HG03066 (cell line): ENCODE results near the gene SPRR2A.
"Not testable (repeated sequence)": the region's sequence is repeated elsewhere in the genome, so short reads cannot be mapped to it uniquely, and the experiment has no call there.

ENCODE experiments used
- ATAC-seq: cut with Tn5 transposase; IDR thresholded peaks from one replicate; pipeline ENCODE4 v1.9.1; 2021; ENCODE audit warnings: low read depth; ENCODE audit not compliant: unreplicated experiment

The SPRR2A gene

DNA sequence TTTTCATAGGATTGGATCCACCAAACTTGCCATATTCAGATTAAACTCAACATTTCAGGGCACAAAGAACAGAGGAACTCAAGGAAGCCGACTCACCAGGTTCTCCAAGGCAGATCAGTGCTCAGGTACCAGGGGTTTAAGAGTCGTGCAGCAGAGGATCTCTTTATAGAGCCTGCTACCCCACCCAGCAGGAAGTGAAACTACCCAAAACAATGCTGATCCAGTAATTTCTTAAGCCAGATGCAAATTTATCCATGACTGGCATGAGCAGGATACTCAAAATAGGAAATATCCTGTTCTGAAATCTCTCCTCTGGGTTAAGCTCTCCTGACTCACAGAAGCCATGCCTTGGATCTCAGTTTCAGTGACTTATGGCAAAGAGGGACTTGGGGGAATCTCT lies at the start of gene SPRR2A:
Gene SPRR2A, minus strand, starts transcription at position 138 of the 400 bp plus-strand sequence. CDS start 777 bp downstream, outside the sequence.
- no peak for ATAC-seq

DNA sequence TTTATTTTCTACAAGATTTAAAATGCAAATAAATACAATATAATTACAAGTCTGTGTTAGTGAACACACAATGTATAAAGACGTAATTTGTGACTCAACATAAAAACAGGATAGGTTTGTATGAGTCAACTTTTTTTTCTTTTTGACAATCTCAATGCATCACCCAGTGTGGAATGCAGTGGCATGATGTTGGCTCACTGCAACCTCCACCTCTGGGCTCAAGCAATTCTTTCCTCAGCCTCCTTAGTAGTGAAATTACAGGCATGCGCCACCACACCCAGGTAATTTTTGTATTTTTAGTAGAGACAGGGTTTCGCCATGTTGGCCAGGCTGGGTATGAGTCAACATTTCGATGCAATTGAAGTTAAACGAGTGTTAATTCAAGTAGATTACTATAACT lies 42.9 kb upstream of the SPRR2A start:
- ATAC-seq: no peak

DNA sequence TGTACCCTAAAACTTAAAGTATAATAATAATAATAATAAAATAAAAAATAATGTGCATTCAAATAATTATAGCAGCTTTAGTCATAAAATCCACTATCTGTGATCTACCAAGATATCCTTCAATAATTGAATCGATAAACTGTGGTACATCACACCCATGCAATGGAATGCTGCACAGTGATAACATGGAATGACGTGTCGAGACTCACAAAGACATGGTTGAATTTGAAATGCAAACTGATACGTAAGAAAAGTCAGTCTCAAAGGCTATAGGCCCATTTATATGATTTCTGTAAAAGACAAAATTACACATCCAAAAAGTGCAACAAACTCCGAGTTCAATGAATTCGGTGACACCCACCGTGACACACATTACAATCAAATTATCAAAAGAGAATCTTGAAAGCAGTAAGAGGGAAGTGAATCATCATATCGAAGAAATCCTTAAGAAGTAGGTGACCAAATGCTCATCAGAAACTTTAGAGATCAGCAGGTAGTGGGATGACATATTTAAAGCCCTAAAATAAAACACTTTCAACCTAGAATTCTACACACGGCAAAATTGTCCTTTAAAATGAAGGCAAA lies 42.2 kb upstream of the SPRR2A start:
- ATAC-seq: no peak

DNA sequence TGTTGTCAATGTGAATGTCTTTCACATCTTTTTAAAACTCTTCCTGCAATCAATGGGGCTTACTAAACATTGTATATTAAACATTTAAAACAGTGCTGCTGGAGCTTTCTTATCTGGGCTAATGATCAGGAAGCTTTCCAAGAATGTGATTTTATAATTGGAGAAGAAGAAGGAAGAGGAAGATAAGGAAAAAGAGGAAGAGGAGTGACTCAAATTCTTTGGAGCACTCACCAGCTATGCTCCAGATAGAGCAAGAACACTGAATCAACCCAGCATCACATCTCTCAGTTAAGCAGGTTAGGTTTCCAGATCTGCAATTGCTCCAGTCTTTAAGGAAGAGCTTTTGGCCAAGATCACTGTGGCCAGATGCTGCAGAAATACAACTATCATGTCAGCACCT lies 38.5 kb upstream of the SPRR2A start:
- ATAC-seq: no peak

DNA sequence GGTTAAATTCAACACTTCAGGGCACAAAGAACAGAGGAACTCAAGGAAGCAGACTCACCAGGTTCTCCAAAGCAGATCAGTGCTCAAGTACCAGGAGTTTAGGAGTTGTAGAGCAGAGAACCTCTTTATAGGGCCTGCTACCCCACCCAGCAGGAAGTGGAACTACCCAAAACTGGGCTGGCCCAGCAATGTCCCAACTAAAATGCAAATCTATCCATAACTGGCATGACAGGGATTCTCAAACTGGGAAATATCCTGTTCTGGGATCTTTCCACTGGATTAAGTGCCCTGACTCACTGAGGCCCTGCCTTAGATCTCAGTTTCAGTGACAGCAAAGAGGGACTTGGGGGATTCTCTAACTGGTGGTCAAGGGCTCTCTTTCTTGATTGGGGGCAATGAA lies 37.1 kb upstream of the SPRR2A start, which contains the start of gene SPRR2E:
Gene SPRR2E, minus strand, starts transcription at position 101 of the 400 bp plus-strand sequence. CDS start 775 bp downstream, outside the sequence.
- no peak for ATAC-seq

DNA sequence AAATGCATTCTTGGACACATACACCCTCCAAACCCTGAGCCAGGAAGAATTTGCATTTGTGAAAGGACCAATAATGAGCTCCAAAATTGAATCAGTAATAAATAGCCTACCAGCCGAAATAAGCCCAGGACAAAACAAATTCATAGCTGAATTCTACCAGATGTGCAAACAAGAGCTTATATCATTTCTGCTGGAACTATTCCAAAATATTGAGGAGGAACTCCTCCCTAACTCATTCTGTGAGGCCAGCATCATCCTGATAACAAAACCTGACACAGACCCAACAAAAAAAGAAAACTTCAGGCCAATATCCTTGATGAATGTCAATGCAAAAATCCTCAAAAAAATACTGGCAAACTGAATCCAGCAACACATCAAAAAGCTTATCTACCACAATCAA lies 30.3 kb upstream of the SPRR2A start:
- no peak for ATAC-seq

DNA sequence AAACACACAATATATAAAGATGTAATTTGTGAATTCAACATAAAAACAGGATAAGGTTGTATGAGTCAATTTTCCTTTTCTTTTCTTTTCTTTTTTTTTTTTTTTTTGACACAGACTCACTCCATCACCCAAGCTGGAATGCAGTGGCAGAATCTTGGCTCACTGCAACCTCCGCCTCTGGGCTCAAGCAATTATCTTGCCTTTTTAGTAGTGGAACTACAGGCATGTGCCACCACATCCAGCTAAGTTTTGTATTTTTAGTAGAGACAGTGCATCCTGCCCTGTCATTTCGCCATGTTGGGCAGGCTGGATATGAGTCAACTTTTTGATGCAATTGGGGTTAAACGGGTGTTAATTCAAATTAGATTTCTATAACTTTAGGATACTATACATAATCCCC lies 24.4 kb upstream of the SPRR2A start:
- ATAC-seq: no peak

DNA sequence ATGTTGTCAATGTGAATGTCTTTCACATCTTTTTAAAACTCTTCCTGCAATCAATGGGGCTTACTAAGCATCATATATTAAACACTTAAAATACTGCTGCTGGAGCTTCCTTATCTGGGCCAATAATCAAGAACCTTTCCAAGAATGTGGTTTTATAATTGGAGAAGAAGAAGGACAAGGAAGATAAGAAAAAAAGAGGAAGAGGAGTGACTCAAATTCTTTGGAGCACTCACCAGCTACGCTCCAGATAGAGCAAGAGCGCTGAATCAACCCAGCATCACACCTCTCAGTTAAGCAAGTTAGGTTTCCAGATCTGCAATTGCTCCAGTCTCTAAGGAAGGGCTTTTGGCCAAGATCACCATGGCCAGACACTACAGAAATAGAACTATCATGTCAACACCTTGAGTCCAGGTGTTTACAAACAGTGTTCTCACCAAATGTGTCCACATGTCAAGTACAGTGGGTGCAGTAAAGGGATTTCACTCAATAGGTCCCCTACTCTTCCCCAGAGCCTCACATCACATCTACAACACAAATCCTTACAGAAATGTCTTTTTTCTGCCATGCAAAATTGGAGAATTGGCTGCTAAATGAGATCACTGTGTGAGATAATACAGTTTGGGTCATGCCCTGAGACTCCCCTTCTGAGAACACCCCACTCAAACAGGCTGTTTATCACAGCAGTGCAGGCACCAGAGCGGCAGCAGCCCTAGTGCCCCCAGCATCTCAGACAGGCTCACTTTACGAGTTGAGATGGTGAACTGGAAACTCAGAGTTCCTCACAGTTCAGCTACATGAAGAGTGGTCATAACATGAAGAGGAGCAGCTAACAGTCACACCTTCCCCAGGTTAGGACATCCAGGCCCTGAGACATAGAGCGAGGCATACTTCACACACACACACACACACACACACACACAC lies 15.8 kb upstream of the SPRR2A start:
- no peak for ATAC-seq

DNA sequence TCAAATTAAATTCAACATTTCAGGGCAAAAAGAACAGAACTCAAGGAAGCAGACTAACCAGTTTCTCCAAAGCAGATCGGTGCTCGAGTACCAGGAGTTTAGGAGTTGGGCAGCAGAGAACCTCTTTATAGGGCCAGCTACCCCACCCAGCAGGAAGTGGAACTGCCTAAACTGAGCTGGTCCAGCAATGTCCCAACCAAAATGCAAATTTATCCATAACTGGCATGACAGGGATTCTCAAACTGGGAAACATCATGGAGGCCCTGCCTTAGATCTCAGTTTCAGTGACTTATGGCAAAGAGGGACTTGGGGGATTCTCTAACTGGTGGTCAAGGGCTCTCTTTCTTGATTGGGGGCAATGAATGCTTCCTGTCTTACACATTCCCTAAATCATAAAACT lies 14.2 kb upstream of the SPRR2A start, which contains the start of gene SPRR2B:
Gene SPRR2B, minus strand, starts transcription at position 101 of the 400 bp plus-strand sequence. CDS start 772 bp downstream, outside the sequence.
- no peak for ATAC-seq

DNA sequence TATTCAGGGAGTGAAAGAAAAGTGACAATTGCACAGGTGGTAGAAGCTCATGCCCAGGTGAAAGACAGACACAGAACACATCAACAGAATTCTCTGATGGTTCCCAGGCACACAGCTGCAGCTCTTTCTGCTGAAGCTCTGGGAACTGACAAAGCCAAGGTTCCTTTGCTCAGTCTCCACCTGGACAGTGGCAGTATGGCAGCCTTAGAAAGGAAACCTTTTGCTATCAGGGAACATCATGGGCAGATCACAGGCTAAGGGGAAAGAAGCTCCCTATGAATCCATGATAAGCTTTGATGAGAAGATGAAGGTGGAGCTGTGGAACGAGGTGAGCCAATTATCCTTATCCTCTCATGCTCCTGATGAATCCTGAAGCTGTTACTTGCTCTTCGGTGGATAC lies 12.9 kb upstream of the SPRR2A start:
- no peak for ATAC-seq

DNA sequence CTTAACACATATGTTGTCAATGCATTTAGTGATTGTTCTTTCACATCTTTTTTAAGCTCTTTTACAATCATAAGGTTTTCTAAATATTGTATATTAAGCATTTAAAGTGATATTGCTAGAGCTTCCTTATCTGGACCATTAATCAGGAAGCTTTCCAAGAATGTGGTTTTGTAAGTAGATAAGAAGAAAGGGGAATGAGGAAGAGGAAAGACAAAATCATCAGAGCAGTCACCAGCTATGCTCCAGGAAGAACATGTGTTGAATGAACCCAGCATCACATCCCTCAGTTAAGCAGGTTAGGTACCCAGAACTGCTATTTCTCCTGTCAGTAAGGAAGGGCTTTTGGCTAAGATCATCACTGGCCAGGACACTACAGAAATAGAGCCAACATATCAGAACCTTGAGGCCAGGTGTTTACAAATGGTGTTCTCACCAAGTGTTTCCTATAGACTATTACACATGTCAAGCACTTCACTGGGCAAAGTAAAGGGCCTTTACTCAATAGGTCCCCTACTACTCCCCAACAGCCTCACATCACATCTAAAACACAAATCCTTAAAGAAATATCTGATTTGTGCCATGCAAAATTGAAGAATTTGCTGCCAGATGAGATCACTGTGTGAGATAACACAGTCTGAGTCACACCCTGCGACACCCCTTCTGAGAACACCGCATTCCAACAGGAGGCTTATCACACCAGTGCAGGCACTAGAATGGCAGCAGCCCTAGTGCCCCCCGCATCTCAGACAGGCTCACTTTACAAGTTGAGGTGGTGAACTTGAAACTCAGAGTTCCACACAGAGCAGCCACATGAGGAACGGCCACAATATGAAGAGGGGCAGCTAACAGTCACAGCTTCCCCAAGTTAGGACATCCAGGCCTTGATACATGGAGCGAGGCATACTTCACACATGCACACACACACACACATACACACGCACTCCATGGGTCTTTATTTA lies 1.8 kb upstream of the SPRR2A start:
- no peak for ATAC-seq

DNA sequence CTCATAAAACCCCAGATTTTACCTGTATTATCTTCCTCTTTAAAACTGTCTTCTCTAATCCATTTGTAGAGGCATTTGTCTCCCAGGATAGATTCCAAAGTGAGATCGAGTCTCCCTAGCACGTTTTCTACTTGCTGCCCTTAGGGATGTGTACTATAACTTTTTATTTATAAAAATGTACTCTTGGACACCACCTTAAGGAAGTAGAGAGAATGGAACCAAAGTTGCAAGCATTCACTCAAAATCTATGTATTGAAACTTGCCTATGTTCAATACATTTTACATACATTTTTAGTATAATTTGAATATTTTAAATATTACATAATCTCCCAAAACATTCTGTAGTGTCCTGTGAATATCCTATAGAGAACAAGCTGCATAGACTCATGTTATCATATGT lies 842 bp upstream of the SPRR2A start:
- ATAC-seq: no peak

DNA sequence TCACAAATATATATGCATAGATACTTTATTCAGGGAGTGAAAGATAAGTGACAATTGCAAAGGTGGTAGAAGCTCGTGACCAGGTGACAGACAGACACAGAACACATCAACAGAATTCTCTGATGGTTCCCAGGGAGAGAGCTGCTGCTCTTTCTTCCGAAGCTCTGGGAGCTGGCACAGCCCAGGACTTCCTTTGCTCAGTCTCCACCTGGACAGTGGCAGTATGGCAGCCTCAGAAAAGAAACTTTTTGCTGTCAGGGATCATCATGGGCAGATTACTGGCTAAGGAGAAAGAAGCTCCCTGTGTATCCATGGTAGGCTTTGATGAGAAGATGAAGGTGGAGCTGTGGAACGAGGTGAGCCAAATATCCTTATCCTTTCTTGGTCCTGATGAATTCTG lies 1.2 kb downstream of the SPRR2A start:
- not testable (repeated sequence) for ATAC-seq

DNA sequence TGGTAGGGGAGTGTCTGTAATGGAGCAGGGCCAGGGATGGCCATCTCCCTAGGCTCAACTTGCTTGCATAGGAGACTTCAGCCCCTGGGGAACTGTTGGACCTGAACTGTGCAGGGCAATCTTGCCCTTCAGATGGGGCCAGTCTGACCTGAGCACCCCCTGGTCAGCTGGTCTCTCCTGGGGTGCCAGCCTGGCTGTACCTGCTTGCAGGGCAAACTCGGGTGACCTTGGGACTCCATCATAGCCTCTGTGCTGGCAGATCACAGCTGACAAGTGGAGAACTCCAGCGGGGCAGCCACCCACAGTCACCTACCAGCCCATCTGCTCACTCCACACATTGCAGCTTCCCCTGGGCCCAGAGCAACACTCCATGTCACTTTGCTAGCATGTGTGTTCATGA lies 8.1 kb downstream of the SPRR2A start:
- ATAC-seq: no peak

DNA sequence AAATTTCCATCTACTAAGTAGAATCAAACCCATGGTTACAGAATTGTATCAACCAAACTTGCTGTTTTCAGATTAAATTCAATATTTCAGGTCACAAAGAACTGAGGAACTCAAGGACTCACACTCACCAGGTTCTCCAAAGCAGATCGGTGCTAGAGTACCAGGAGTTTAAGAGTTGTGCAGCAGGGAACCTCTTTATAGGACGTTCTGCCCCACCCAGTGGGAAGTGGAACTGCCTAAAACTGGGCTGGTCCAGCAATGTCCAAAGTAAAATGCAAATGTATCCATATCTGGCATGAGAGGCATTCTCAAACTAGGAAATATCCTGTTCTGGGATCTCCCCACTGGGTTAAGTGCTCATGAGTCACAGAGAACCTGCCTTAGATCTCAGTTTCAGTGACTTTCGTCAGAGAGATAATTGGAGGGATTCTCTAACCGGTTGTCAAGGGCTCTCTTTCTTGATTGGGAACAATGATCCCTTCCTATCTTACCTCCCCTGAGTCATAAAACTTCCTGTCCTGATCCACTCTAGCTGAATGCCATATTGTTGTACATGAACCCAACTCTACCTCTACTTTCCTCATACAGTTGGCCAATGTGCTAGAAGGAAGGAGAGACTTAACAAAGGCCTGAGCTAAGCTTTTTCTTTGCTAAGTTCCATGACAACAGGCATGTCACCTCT lies 16.2 kb downstream of the SPRR2A start, which contains the start of gene SPRR2D:
Gene SPRR2D, minus strand, starts transcription at position 171 of the 682 bp plus-strand sequence. CDS start 774 bp downstream, outside the sequence.
- no peak for ATAC-seq

DNA sequence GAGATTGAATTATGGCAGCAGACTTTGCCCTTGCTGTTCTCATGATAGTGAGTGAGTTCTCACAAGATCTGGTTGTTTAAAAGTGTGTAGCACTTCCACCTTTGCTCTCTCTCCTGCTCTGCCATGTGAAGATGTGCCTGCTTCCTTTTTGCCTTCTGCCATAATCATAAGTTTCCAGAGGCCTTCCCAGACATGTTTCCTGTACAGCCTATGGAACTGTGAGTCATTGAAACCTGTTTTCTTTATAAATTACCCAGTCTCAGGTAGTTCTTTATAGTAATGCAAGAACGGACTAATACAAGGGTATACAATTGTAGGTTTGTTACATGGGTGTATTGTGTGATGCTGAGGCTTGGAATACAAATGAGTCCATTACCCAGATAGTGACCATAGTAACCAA lies 22.1 kb downstream of the SPRR2A start:
- ATAC-seq: no peak

DNA sequence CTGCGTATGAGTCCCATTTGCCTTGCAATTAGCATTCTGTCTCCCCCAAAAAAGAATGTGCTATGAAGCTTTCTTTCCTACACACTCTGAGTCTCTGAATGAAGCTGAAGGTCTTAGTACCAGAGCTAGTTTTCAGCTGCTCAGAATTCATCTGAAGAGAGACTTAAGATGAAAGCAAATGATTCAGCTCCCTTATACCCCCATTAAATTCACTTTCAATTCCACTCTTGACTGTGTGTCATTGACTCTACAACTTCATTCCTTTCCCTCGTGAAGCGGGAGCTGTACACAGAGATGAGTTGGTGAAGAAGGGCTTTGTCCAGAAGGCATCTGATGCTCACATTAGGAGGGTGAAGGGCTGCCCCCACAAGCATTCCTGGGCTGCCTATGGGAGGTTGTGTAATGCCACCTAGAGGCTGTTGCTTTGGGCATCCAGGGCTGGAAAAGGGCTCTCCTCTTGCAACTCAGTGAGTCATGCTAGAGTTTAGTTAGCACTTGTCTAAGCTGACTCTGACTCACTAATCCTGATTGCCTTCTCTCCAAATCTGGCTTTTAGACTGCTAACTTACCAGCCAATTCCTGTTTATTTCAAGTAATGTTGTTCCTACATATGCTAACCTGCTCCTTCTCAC lies 24.5 kb downstream of the SPRR2A start:
- no peak for ATAC-seq

DNA sequence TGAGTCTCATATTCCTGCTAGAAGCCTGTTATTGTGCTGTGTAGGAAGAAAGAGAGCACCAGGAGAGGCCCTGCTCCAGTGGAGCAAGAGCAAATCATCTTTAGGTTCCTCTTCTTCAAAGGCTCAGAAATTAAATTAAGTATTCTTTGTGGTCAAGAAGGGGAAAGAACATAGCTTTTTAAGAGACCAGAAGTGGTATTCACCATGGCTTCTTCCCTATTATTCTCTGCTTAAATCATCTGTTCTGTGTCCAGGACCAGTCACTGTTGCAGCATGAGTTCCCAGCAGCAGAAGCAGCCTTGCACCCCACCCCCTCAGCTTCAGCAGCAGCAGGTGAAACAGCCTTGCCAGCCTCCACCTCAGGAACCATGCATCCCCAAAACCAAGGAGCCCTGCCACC lies 25.2 kb downstream of the SPRR2A start:
- no peak for ATAC-seq

DNA sequence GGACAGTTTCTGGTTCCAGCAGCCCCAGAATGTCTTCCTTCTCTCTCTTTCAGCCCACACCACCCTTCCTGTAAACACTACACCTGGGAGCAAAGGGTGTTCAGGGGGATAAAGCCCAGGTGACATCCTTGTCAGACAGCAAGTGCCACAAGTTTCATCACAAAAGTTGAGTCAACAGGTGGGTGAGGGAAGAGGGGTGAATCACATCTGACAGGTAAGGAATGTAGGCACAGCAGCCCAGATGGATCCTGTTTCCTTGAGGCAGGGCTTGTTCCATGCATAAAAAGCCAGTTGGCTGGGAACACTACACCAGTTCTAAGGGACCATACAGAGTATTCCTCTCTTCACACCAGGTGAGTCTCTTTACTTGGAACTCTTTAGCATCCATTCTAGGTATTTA lies 26.4 kb downstream of the SPRR2A start, which contains the start of gene SPRR1B:
Gene SPRR1B, plus strand, starts transcription at position 309 of the 400 bp plus-strand sequence. CDS start 1,143 bp downstream, outside the sequence.
- no peak for ATAC-seq
